OCI-LY7 (cell line): Measurements from ENCODE around the gene TBC1D8.

Source experiments
- EZH2phosphoT487 ChIP-seq: fragments of 200-600 bp; sonication (generic); IDR thresholded peaks from 2 replicates; pipeline ENCODE4 v1.6.1; 2018; ENCODE audit warnings: low read depth, borderline replicate concordance, mild to moderate bottlenecking, mixed run types, antibody characterized with exemption, low read length, moderate library complexity, mixed read lengths
- TF ChIP-seq, protein P1 (sequence below): fragments of 200-600 bp; sonication (generic); conservative IDR thresholded peaks from 2 replicates; pipeline ENCODE4 v1.5.1; 2014; ENCODE audit warnings: mild to moderate bottlenecking, antibody characterized with exemption, low read length, moderate library complexity, mixed read lengths

DNA sequence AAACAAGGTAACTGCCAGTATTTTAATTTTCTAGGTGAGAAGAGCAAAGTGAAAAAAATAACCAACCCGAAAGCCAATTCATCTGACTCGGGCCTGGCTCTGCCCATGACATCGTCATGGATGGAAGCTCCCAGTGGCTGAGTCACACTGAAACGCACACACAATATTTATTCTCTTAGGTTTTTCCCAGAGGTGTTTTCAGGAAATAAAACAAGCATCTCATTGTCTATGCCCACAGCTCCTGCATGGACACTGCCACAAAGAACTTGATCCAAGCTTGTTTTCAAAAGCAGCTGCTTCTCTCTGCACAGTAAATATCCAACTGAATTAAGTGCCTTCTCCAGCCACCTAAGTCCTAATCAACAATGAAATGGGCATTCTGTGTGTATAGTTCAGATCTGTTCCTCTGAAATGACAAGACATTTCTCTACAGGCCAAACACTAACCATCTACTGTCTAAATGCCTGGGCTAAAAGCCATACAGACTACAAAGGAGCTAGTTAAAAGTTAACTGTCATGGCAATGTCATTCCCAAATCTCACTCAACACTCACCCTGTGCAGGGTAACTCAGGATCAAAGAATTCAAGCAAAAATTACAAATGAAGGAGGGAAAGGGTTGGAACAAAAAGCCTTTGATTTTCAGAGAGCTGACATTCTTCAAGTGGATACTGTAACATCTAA, 86.2 kb downstream of the TBC1D8 start:
- TF ChIP-seq, protein P1, sequence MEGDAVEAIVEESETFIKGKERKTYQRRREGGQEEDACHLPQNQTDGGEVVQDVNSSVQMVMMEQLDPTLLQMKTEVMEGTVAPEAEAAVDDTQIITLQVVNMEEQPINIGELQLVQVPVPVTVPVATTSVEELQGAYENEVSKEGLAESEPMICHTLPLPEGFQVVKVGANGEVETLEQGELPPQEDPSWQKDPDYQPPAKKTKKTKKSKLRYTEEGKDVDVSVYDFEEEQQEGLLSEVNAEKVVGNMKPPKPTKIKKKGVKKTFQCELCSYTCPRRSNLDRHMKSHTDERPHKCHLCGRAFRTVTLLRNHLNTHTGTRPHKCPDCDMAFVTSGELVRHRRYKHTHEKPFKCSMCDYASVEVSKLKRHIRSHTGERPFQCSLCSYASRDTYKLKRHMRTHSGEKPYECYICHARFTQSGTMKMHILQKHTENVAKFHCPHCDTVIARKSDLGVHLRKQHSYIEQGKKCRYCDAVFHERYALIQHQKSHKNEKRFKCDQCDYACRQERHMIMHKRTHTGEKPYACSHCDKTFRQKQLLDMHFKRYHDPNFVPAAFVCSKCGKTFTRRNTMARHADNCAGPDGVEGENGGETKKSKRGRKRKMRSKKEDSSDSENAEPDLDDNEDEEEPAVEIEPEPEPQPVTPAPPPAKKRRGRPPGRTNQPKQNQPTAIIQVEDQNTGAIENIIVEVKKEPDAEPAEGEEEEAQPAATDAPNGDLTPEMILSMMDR = no peak
- TF ChIP-seq EZH2phosphoT487 = no peak
